NB4 (cell line): ENCODE measurements around the gene SLC7A9.

ENCODE experiments used
- DNase-seq: peaks from one replicate; pipeline ENCODE4 v3.0.0; 2010; ENCODE audit warnings: low read depth
- H3K4me3 ChIP-seq: one replicate; pipeline ENCODE4 v1.5.1; 2011; ENCODE audit warnings: mild to moderate bottlenecking, low read depth, low read length, moderate library complexity
- MYC ChIP-seq: IDR thresholded peaks from 2 replicates; pipeline ENCODE4 v1.6.1; 2011; ENCODE audit warnings: low read depth, low read length
- POLR2A ChIP-seq: IDR thresholded peaks from 2 replicates; pipeline ENCODE4 v1.6.1; 2011; ENCODE audit warnings: mild to moderate bottlenecking; ENCODE audit not compliant: insufficient read length; ENCODE audit errors: extremely low read depth
- TF ChIP-seq, protein P1 (sequence below): IDR thresholded peaks from 2 replicates; pipeline ENCODE4 v1.6.1; 2011; ENCODE audit warnings: low read depth, low read length
- TF ChIP-seq, protein P2 (sequence below): IDR thresholded peaks from one replicate; pipeline ENCODE4 v1.5.1; 2012; ENCODE audit warnings: low read depth, low read length

The SLC7A9 gene

DNA sequence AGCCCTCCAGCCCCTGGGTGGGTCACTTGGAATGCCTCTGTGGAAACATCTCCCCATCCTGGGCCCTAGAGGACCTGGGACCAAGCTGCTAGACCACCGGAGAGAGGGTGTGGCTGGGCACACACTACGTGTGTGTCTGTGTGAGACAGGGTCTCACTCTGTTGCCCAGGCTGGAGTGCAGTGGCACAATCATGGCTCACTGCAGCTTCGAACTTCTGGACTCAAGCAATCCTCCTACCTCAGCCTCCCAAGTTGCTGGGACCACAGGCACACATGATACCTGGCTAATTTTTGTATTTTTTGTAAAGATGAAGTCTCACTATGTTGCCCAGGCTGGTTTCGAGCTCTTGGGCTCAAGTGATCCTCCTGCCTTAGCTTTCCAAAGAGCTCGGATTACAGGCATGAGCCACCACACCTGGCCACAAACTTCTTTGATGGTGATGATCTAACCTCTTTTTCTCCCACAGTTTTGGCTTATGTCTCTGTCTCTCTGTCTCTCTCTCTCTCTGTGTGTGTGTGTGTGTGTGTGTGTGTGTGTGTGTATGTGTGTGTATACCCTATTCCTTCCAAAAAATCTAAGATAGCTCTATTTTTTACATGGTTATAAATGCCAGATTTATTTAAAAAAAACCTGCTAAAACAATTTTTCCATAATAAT lies 32.1 kb upstream of the SLC7A9 start:
- DNase-seq = no peak
- TF ChIP-seq POLR2A = no peak
- TF ChIP-seq, protein P1, sequence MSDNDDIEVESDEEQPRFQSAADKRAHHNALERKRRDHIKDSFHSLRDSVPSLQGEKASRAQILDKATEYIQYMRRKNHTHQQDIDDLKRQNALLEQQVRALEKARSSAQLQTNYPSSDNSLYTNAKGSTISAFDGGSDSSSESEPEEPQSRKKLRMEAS = no peak
- no peak for TF ChIP-seq MYC
- TF ChIP-seq, protein P2, sequence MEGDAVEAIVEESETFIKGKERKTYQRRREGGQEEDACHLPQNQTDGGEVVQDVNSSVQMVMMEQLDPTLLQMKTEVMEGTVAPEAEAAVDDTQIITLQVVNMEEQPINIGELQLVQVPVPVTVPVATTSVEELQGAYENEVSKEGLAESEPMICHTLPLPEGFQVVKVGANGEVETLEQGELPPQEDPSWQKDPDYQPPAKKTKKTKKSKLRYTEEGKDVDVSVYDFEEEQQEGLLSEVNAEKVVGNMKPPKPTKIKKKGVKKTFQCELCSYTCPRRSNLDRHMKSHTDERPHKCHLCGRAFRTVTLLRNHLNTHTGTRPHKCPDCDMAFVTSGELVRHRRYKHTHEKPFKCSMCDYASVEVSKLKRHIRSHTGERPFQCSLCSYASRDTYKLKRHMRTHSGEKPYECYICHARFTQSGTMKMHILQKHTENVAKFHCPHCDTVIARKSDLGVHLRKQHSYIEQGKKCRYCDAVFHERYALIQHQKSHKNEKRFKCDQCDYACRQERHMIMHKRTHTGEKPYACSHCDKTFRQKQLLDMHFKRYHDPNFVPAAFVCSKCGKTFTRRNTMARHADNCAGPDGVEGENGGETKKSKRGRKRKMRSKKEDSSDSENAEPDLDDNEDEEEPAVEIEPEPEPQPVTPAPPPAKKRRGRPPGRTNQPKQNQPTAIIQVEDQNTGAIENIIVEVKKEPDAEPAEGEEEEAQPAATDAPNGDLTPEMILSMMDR = no peak
- no peak overlapping the region for H3K4me3 ChIP-seq

DNA sequence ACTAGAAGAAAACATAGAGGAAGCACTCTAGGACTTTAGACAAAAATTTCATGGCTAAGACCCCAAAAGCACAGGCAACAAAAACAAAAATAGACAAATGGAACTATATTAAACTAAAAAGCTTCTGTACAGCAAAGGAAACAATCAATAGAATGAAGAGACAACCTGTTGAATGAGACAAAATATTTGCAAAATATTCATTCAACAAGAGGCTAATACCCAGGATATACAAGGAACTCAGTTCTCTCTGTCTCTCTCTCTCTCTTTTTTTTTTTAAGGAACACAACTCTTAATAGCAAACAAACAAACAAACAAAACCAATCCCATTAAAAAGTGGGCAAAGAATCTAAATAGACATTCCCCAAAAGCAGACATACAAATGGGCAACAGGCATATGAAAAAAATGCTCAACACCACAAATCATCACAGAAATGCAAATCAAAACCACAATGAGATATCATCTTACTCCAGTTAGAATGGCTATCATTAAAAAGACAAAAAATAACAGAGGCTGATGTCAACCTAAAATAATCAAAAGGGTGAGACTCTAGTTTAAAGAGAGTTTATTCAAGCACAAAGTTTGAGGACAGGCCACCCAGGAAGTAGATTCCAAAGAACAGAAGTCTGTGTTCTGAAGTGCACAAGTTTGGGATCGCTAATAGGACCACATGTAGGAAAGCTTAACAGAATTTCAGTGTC lies 27.1 kb upstream of the SLC7A9 start:
- no peak for DNase-seq
- TF ChIP-seq MYC = no peak
- TF ChIP-seq, protein P1 = no peak
- TF ChIP-seq, protein P2 = no peak
- no peak for TF ChIP-seq POLR2A
- H3K4me3 ChIP-seq = no peak overlapping the region

DNA sequence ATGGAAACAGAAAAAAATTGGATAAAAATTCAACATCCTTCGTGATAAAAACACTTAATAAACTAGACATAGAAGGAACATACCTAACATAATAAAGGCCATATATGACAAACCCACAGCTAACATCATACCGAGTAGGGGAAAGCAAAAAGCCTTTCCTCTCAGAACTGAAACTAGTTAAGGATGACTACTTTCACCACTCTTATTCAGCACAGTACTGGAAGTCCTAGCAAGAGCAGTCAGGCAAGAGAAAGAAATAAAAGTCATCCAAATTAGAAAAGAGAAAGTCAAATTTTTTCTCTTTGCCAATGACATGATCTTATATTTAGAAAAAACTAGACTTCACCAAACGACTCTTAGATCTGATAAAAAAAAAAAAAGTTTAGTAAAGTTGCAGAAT lies 25.8 kb upstream of the SLC7A9 start:
- no peak overlapping the region for H3K4me3 ChIP-seq
- TF ChIP-seq, protein P2 = no peak
- TF ChIP-seq MYC (no peak), POLR2A (no peak)
- DNase-seq = no peak

DNA sequence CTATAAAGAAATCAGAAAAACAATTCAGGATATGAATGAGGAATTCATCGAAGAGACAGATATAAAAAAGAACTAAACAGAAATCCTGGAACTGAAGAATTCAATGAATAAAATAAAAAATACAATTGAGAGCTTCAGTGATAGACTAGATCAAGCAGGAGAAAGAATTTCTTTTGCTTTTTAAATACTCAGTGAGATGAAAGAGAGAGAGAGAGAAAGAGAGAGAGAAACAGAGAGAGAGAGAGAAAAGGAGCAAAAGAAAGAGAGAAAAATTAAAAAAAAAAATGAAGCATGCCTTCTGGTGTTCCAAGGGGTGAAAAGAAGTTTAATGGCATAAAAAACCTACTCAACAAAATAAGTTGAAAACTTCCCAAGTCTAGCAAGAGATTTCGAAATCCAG lies 22.0 kb upstream of the SLC7A9 start:
- H3K4me3 ChIP-seq = no peak overlapping the region
- TF ChIP-seq, protein P2 = no peak
- no peak for TF ChIP-seq POLR2A
- no peak for TF ChIP-seq MYC
- TF ChIP-seq, protein P1 = no peak
- DNase-seq = no peak

DNA sequence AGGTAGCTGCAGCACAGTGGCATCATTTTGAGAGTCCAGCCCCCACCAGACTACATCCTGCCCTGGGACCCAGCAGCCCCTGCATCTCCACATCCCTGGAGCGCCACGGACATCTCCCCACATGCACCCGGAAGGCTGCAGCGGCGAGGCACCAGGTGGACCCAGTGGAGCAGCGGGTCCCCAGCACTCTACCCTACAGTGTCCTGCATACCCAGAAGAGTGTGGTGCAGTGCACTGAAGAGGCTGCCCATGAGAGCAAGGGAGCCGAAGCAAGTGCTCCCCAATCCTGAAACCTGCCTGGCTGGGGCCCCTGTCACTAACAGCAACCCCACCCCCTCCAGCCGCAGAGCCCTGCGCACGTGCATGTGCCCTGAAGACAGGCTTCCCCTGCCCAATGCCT lies 21.3 kb upstream of the SLC7A9 start:
- TF ChIP-seq MYC (no peak), POLR2A (no peak)
- TF ChIP-seq, protein P2 = no peak
- TF ChIP-seq, protein P1 = no peak
- DNase-seq = no peak
- no peak overlapping the region for H3K4me3 ChIP-seq
